GM12878 (cell line): Measurements from ENCODE around the gene PROCA1. TPM values are rescaled to one million over a fixed set of nuclear protein-coding genes. Genes with fewer than 3 reads are reported as not detected.

ENCODE experiments used
- ATAC-seq: fragments of 200-7000 bp; cut with Tn5 transposase; 3 replicates; pipeline ENCODE4 v1.9.1; 2020; ENCODE audit warnings: mild to moderate bottlenecking, moderate library complexity
- BruUV-seq: library from RNA; stranded (reverse); fragments of 400-500 nt; replicated peaks from 2 replicates; lab custom pipeline; 2021; lab: Mats Ljungman, UMichigan
- CTCF ChIA-PET: fragments of 300-600 bp; sonication (Branson Sonifier 250); formaldehyde crosslinking; extraction: SDS; loops from one replicate; lab custom pipeline; 2021; ENCODE audit warnings: inconsistent platforms; lab: Yijun Ruan, JAX
- POLR2A ChIA-PET: fragments of 350-600 bp; formaldehyde crosslinking; extraction: SDS; loops from one replicate; lab custom pipeline; 2021; ENCODE audit warnings: inconsistent platforms; lab: Charles Lee
- RAD21 ChIA-PET: fragments of 300-600 bp; sonication (Branson Sonifier 250); formaldehyde crosslinking; loops from one replicate; lab custom pipeline; 2023; ENCODE audit warnings: antibody characterized with exemption; ENCODE audit not compliant: unreplicated experiment; lab: Charles Lee
- SMC1A ChIA-PET: fragments of 300-600 bp; sonication (Branson Sonifier 250); formaldehyde crosslinking; loops from one replicate; lab custom pipeline; 2023; ENCODE audit not compliant: unreplicated experiment, uncharacterized antibody; lab: Charles Lee
- DNase-seq: peaks from one replicate; pipeline ENCODE4 v3.0.0-alpha.2; 2011; ENCODE audit warnings: low read depth, low spot score
- FAIRE-seq: peaks from 3 replicates; lab custom pipeline; 2011; peaks lifted over from hg19 to GRCh38; lab: Jason Lieb, UNC
- H2AFZ ChIP-seq: 2 replicates; pipeline ENCODE4 v1.6.0; 2011; ENCODE audit warnings: low read depth, low read length, control low read depth; ENCODE audit not compliant: control insufficient read depth
- H3K27ac ChIP-seq: 2 replicates; pipeline ENCODE4 v1.5.1; 2011; ENCODE audit warnings: control low read depth; ENCODE audit not compliant: control insufficient read depth, insufficient read depth
- H3K27me3 ChIP-seq, 2 experiments: replicated peaks in 1 of 2; 2 replicates each; pipeline versions ENCODE4 v1.6.0 to v1.6.1; 2011; ENCODE audit warnings: low read length in 1 of 2; ENCODE audit not compliant: control insufficient read depth in 2 of 2, insufficient read depth in 2 of 2
- H3K36me3 ChIP-seq, 2 experiments: 2 replicates each; pipeline ENCODE4 v1.5.1; 2011; ENCODE audit warnings: low read length in 1 of 2; ENCODE audit not compliant: control insufficient read depth in 2 of 2, insufficient read depth in 2 of 2
- H3K4me1 ChIP-seq: 2 replicates; pipeline ENCODE4 v1.6.1; 2011; ENCODE audit warnings: mild to moderate bottlenecking, low read length, moderate library complexity, mixed read lengths; ENCODE audit not compliant: control insufficient read depth, insufficient read depth
- H3K4me2 ChIP-seq: 2 replicates; pipeline ENCODE4 v1.6.0; 2011; ENCODE audit warnings: control low read depth; ENCODE audit not compliant: control insufficient read depth, insufficient read depth
- H3K4me3 ChIP-seq: fragments of 200-600 bp; sonication (generic); 2 replicates; pipeline ENCODE4 v1.5.1; 2016
- H3K79me2 ChIP-seq: 2 replicates; pipeline ENCODE4 v1.6.0; 2011; ENCODE audit warnings: low read length; ENCODE audit not compliant: control insufficient read depth, insufficient read depth
- H3K9ac ChIP-seq: 2 replicates; pipeline ENCODE4 v1.8.0; 2011; ENCODE audit warnings: low read length, control low read depth, mixed read lengths; ENCODE audit not compliant: control insufficient read depth, insufficient read depth
- H3K9me3 ChIP-seq: replicated peaks from 3 replicates; pipeline ENCODE4 v1.5.1; 2011; ENCODE audit warnings: mild to moderate bottlenecking, low read length; ENCODE audit not compliant: control insufficient read depth, insufficient read depth
- H4K20me1 ChIP-seq: 2 replicates; pipeline ENCODE4 v1.6.0; 2011; ENCODE audit not compliant: control insufficient read depth, insufficient read depth
- EP300 ChIP-seq, 2 experiments: fragments of 150-350 bp in 1 of 2; IDR thresholded peaks; 2 replicates each; pipeline ENCODE4 v1.6.1; 2011 to 2012; ENCODE audit warnings: low read depth in 2 of 2, low read length in 2 of 2, borderline replicate concordance in 1 of 2, improper control_type of control experiment in 1 of 2, inconsistent platforms in 1 of 2; ENCODE audit not compliant: control insufficient read depth in 1 of 2
- NBN ChIP-seq: fragments of 450-650 bp; IDR thresholded peaks from 2 replicates; pipeline ENCODE4 v1.6.1; 2016
- POU2F2 ChIP-seq: IDR thresholded peaks from 3 replicates; pipeline ENCODE4 v1.6.1; 2011; ENCODE audit warnings: low read depth, mild to moderate bottlenecking, low read length, borderline replicate concordance
- WGBS: methylation state at CpG from one replicate; pipeline ENCODE4 v1.1.6; 2016; ENCODE audit warnings: low lambda C conversion rate; ENCODE audit not compliant: insufficient replicate concordance, insufficient coverage; ENCODE audit errors: missing lambda C conversion rate; 5-methylcytosine and 5-hydroxymethylcytosine counted together
- in situ Hi-C: fragments of 300-500 bp; cut with MboI; formaldehyde crosslinking; loops from 9 replicates; pipeline ENCODE4 v1.14.3; 2018; ENCODE audit warnings: mixed read lengths
- intact Hi-C: fragments of 100-400 bp; cut with micrococcal nuclease; formaldehyde crosslinking; loops from one replicate; pipeline ENCODE4 v1.14.2; 2022; ENCODE audit not compliant: unreplicated experiment
- polyA plus RNA-seq, 11 experiments: library from polyadenylated mRNA; depleted of rRNA in 4 of 11; unstranded in 6 of 11; stranded (reverse) in 5 of 11; fragments of >200 nt; fragmentation: Nextera tagmentation in 4 of 11; fragmentation: Illumina TruSeq in 1 of 11; extraction: Ambion mirVana in 4 of 11; extraction: Trizol in 1 of 11; gene quantifications; 1 replicate in 1 of 11; 2 replicates in 10 of 11; pipeline versions ENCODE4 v1.2.1 to v1.2.3, GENCODE V29; 2011 to 2016; ENCODE audit warnings: inconsistent platforms in 2 of 11, missing spikeins in 2 of 11, low read depth in 1 of 11
- small RNA-seq: library from RNA; depleted of rRNA; stranded (forward); fragments of <200 nt; gene quantifications from one replicate; pipeline ENCODE3, GENCODE V24; 2014
- total RNA-seq, 4 experiments: library from RNA; depleted of rRNA in 3 of 4; stranded (reverse); fragments of >200 nt in 3 of 4; fragmentation: Illumina TruSeq in 1 of 4; extraction: Trizol in 1 of 4; gene quantifications; 2 replicates each; pipeline versions ENCODE4 v1.2.1 to v1.2.3, GENCODE V29; 2013 to 2021

PROCA1 gene
- total and polyA plus RNA-seq, 10 of the 15 experiments (the other 5 are each of a cell fraction or from before 2014, with no cell fraction given) = 0.35 to 4.8 (median 1.4) TPM

GRCh38 chr17:28655160-28655559 lies 56.5 kb downstream of the PROCA1 start:
- H3K36me3 ChIP-seq = peaks cover 2 to 4% of the 10 kb centered on the region in 2 experiments; a peak in 3 of 4 replicates
- H3K79me2 ChIP-seq = peaks cover 2% of the 10 kb centered on the region
- ATAC-seq (0 out of 3 replicates have a peak, but pooled peaks have one; percentile 37), FAIRE-seq (no peak), DNase-seq (no peak)
- no peaks in the 10 kb centered on the region for H3K4me1 ChIP-seq
- H2AFZ ChIP-seq = no peak overlapping the region
- intact Hi-C loops (no loop called here), in situ Hi-C loops (no loop called here)
- WGBS = 76% methylated on average over 5 of the region's 5 CpGs
- no TSS peak for BruUV-seq
- H3K9me3 ChIP-seq = no peaks in the 10 kb centered on the region
- H3K4me3 ChIP-seq = no peak overlapping the region
- H4K20me1 ChIP-seq = no peaks in the 10 kb centered on the region
- RAD21 ChIA-PET = no interaction called here
- TF ChIP-seq EP300 (IDR thresholded peaks at IDR 0.05; ENCODE audit: borderline replicate concordance in 1 of 2, control insufficient read depth in 1 of 2, low read depth in 2 of 2, low read length in 2 of 2) (no peak), POU2F2 (0 out of 3 replicates have a peak, but pooled peaks have one; percentile 8), NBN (no peak)
- no peak overlapping the region for H3K9ac ChIP-seq
- H3K27ac ChIP-seq = no peak overlapping the region
- CTCF ChIA-PET = interaction anchor here (0.9 kb wide), 1 partner anchor 8 kb away, joined by 3 read pairs; no protein-coding TSS in a partner anchor
- no peaks in the 10 kb centered on the region for H3K27me3 ChIP-seq
- SMC1A ChIA-PET = interaction anchor here (1.5 kb wide), 1 partner anchor 8 kb away, joined by 4 read pairs; no protein-coding TSS in a partner anchor
- POLR2A ChIA-PET = no interaction called here
- H3K4me2 ChIP-seq = no peak overlapping the region

Small RNA genes lying within 50 kb of the gene (small RNA-seq; reads per million reads assigned to genes)
- not detected for gene SNORD42A
- gene SNORD42B = 1.1 reads per million, percentile 37 among the genes with 10 or more reads in this experiment
- not detected for gene SNORD4A
- not detected for gene SNORD4B

Other genes with a start within 250 kb of the PROCA1 start
Only the 7 nearest of the 20 such genes appear.
- 34.1 and 35.8 TPM in 2 replicates for gene SDF2, start 50.0 kb downstream of the PROCA1 start, total RNA-seq (2014; rRNA removed)
- gene SDF2, start 50.0 kb downstream of the PROCA1 start, total RNA-seq (2014; rRNA removed; fragmentation: Illumina TruSeq; extraction: Trizol) = 32.9 and 34.3 TPM in 2 replicates
- gene SDF2, start 50.0 kb downstream of the PROCA1 start, total RNA-seq (2021) = 26.2 and 29.8 TPM in 2 replicates
- gene SDF2, start 50.0 kb downstream of the PROCA1 start, polyA plus RNA-seq (2011; rRNA removed) = 37.8 and 45.3 TPM in 2 replicates
- gene SDF2, start 50.0 kb downstream of the PROCA1 start, polyA plus RNA-seq (2014; fragmentation: Illumina TruSeq; extraction: Trizol) = 37.7 and 46.1 TPM in 2 replicates
- gene SDF2, start 50.0 kb downstream of the PROCA1 start, polyA plus RNA-seq (2014; fragmentation: Nextera tagmentation; extraction: Ambion mirVana) = 10 to 100 TPM; 72.7 to 81.0 TPM
- 31.4 and 33.5 TPM in 2 replicates for gene SDF2, start 50.0 kb downstream of the PROCA1 start, polyA plus RNA-seq (2014; rRNA removed)
- 10 to 100 TPM; 46.9 to 60.9 TPM for gene SDF2, start 50.0 kb downstream of the PROCA1 start, polyA plus RNA-seq (2016; fragmentation: Nextera tagmentation; extraction: Ambion mirVana)
- gene SUPT6H, start 49.7 kb downstream of the PROCA1 start, total RNA-seq (2014; rRNA removed) = 40.7 and 50.1 TPM in 2 replicates
- gene SUPT6H, start 49.7 kb downstream of the PROCA1 start, total RNA-seq (2014; rRNA removed; fragmentation: Illumina TruSeq; extraction: Trizol) = 33.0 and 33.8 TPM in 2 replicates
- gene SUPT6H, start 49.7 kb downstream of the PROCA1 start, total RNA-seq (2021) = 52.7 and 58.8 TPM in 2 replicates
- 25.2 and 41.5 TPM in 2 replicates for gene SUPT6H, start 49.7 kb downstream of the PROCA1 start, polyA plus RNA-seq (2011; rRNA removed)
- gene SUPT6H, start 49.7 kb downstream of the PROCA1 start, polyA plus RNA-seq (2014; fragmentation: Illumina TruSeq; extraction: Trizol) = 55.1 and 58.8 TPM in 2 replicates
- gene SUPT6H, start 49.7 kb downstream of the PROCA1 start, polyA plus RNA-seq (2014; fragmentation: Nextera tagmentation; extraction: Ambion mirVana) = 1 to 10 TPM; 1.7 to 2.4 TPM
- 44.3 and 51.9 TPM in 2 replicates for gene SUPT6H, start 49.7 kb downstream of the PROCA1 start, polyA plus RNA-seq (2014; rRNA removed)
- gene SUPT6H, start 49.7 kb downstream of the PROCA1 start, polyA plus RNA-seq (2016; fragmentation: Nextera tagmentation; extraction: Ambion mirVana) = 10 to 100 TPM; 32.5 to 33.9 TPM
- 40.2 and 46.4 TPM in 2 replicates for gene RAB34, start 6.0 kb upstream of the PROCA1 start, total RNA-seq (2014; rRNA removed)
- 24.2 and 26.9 TPM in 2 replicates for gene RAB34, start 6.0 kb upstream of the PROCA1 start, total RNA-seq (2014; rRNA removed; fragmentation: Illumina TruSeq; extraction: Trizol)
- gene RAB34, start 6.0 kb upstream of the PROCA1 start, total RNA-seq (2021) = 28.8 and 33.0 TPM in 2 replicates
- 0.16 and 0.37 TPM in 2 replicates for gene RAB34, start 6.0 kb upstream of the PROCA1 start, polyA plus RNA-seq (2011; rRNA removed)
- gene RAB34, start 6.0 kb upstream of the PROCA1 start, polyA plus RNA-seq (2014; fragmentation: Illumina TruSeq; extraction: Trizol) = 35.7 and 39.0 TPM in 2 replicates
- 10 to 100 TPM; 14.4 to 32.6 TPM for gene RAB34, start 6.0 kb upstream of the PROCA1 start, polyA plus RNA-seq (2014; fragmentation: Nextera tagmentation; extraction: Ambion mirVana)
- 37.5 and 47.7 TPM in 2 replicates for gene RAB34, start 6.0 kb upstream of the PROCA1 start, polyA plus RNA-seq (2014; rRNA removed)
- 10 to 100 TPM; 30.9 to 37.4 TPM for gene RAB34, start 6.0 kb upstream of the PROCA1 start, polyA plus RNA-seq (2016; fragmentation: Nextera tagmentation; extraction: Ambion mirVana)
- 1,231 and 1,339 TPM in 2 replicates for gene RPL23A, start 8.1 kb upstream of the PROCA1 start, total RNA-seq (2014; rRNA removed)
- gene RPL23A, start 8.1 kb upstream of the PROCA1 start, total RNA-seq (2014; rRNA removed; fragmentation: Illumina TruSeq; extraction: Trizol) = 1,926 and 2,065 TPM in 2 replicates
- gene RPL23A, start 8.1 kb upstream of the PROCA1 start, total RNA-seq (2021) = 2,908 and 3,018 TPM in 2 replicates
- gene RPL23A, start 8.1 kb upstream of the PROCA1 start, polyA plus RNA-seq (2011; rRNA removed) = 2,740 and 3,357 TPM in 2 replicates
- gene RPL23A, start 8.1 kb upstream of the PROCA1 start, polyA plus RNA-seq (2014; fragmentation: Illumina TruSeq; extraction: Trizol) = 1,904 and 2,135 TPM in 2 replicates
- over 10,000 TPM in 1 of 2 experiments, 1,000 to 10,000 TPM in 1; 8,970 to 10,319 TPM for gene RPL23A, start 8.1 kb upstream of the PROCA1 start, polyA plus RNA-seq (2014; fragmentation: Nextera tagmentation; extraction: Ambion mirVana)
- gene RPL23A, start 8.1 kb upstream of the PROCA1 start, polyA plus RNA-seq (2014; rRNA removed) = 1,318 and 1,377 TPM in 2 replicates
- 1,000 to 10,000 TPM; 2,984 to 3,180 TPM for gene RPL23A, start 8.1 kb upstream of the PROCA1 start, polyA plus RNA-seq (2016; fragmentation: Nextera tagmentation; extraction: Ambion mirVana)
- 8.6 and 10.6 TPM in 2 replicates for gene TLCD1, start 14.3 kb upstream of the PROCA1 start, total RNA-seq (2014; rRNA removed)
- gene TLCD1, start 14.3 kb upstream of the PROCA1 start, total RNA-seq (2014; rRNA removed; fragmentation: Illumina TruSeq; extraction: Trizol) = 7.2 and 7.6 TPM in 2 replicates
- 7.3 and 7.6 TPM in 2 replicates for gene TLCD1, start 14.3 kb upstream of the PROCA1 start, total RNA-seq (2021)
- 2.1 and 4.0 TPM in 2 replicates for gene TLCD1, start 14.3 kb upstream of the PROCA1 start, polyA plus RNA-seq (2011; rRNA removed)
- gene TLCD1, start 14.3 kb upstream of the PROCA1 start, polyA plus RNA-seq (2014; fragmentation: Illumina TruSeq; extraction: Trizol) = 7.8 TPM in 2 replicates
- gene TLCD1, start 14.3 kb upstream of the PROCA1 start, polyA plus RNA-seq (2014; fragmentation: Nextera tagmentation; extraction: Ambion mirVana) = 1 to 10 TPM; 2.9 to 7.1 TPM
- 13.6 and 14.6 TPM in 2 replicates for gene TLCD1, start 14.3 kb upstream of the PROCA1 start, polyA plus RNA-seq (2014; rRNA removed)
- 10 to 100 TPM; 14.9 to 19.8 TPM for gene TLCD1, start 14.3 kb upstream of the PROCA1 start, polyA plus RNA-seq (2016; fragmentation: Nextera tagmentation; extraction: Ambion mirVana)
- 8.8 and 10.5 TPM in 2 replicates for gene NEK8, start 16.9 kb upstream of the PROCA1 start, total RNA-seq (2014; rRNA removed)
- 6.0 and 6.7 TPM in 2 replicates for gene NEK8, start 16.9 kb upstream of the PROCA1 start, total RNA-seq (2014; rRNA removed; fragmentation: Illumina TruSeq; extraction: Trizol)
- 10.1 and 11.0 TPM in 2 replicates for gene NEK8, start 16.9 kb upstream of the PROCA1 start, total RNA-seq (2021)
- gene NEK8, start 16.9 kb upstream of the PROCA1 start, polyA plus RNA-seq (2011; rRNA removed) = 7.9 and 13.2 TPM in 2 replicates
- 7.5 and 8.5 TPM in 2 replicates for gene NEK8, start 16.9 kb upstream of the PROCA1 start, polyA plus RNA-seq (2014; fragmentation: Illumina TruSeq; extraction: Trizol)
- 1 to 10 TPM; 2.3 to 2.9 TPM for gene NEK8, start 16.9 kb upstream of the PROCA1 start, polyA plus RNA-seq (2014; fragmentation: Nextera tagmentation; extraction: Ambion mirVana)
- gene NEK8, start 16.9 kb upstream of the PROCA1 start, polyA plus RNA-seq (2014; rRNA removed) = 14.3 and 15.1 TPM in 2 replicates
- 10 to 100 TPM; 11.2 to 13.9 TPM for gene NEK8, start 16.9 kb upstream of the PROCA1 start, polyA plus RNA-seq (2016; fragmentation: Nextera tagmentation; extraction: Ambion mirVana)
- gene TRAF4, start 32.1 kb upstream of the PROCA1 start, total RNA-seq (2014; rRNA removed) = 134 and 151 TPM in 2 replicates
- gene TRAF4, start 32.1 kb upstream of the PROCA1 start, total RNA-seq (2014; rRNA removed; fragmentation: Illumina TruSeq; extraction: Trizol) = 56.3 and 61.7 TPM in 2 replicates
- gene TRAF4, start 32.1 kb upstream of the PROCA1 start, total RNA-seq (2021) = 171 and 197 TPM in 2 replicates
- 28.0 and 71.2 TPM in 2 replicates for gene TRAF4, start 32.1 kb upstream of the PROCA1 start, polyA plus RNA-seq (2011; rRNA removed)
- gene TRAF4, start 32.1 kb upstream of the PROCA1 start, polyA plus RNA-seq (2014; fragmentation: Illumina TruSeq; extraction: Trizol) = 30.6 and 73.8 TPM in 2 replicates
- 1 to 10 TPM; 3.7 to 8.2 TPM for gene TRAF4, start 32.1 kb upstream of the PROCA1 start, polyA plus RNA-seq (2014; fragmentation: Nextera tagmentation; extraction: Ambion mirVana)
- 152 and 164 TPM in 2 replicates for gene TRAF4, start 32.1 kb upstream of the PROCA1 start, polyA plus RNA-seq (2014; rRNA removed)
- 10 to 100 TPM; 46.2 to 56.6 TPM for gene TRAF4, start 32.1 kb upstream of the PROCA1 start, polyA plus RNA-seq (2016; fragmentation: Nextera tagmentation; extraction: Ambion mirVana)